ENCODE measurements around the gene SCRN1.

The SCRN1 gene

DNA sequence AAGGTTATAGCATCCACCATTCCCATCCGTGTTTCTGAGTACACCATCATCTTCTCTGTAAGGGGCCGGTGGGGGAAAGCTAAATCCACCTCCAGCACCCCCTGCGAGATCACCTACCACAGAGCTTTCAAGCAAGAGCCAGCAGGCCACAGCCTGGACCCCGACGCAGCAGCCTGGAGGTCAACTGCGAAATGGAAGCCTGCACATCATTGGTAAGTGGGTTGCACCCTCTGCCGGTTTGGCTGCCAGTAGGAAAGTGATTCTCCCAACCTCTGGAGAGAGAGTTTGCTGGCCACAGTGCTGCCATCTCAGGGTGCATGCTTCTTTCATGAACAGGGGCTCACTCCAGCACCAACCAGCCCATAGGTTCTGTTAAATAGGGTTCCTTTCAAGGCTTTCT lies 101.6 kb downstream of the SCRN1 start:
- Mint-ChIP-seq H3K36me3 (ENCODE audit: insufficient read depth) (no peaks in the 10 kb centered on the region), H3K4me3 (no peak overlapping the region), H3K9me3 (no peaks in the 10 kb centered on the region), H3K4me1 (peaks cover 3% of the 10 kb centered on the region), H3K27me3 (peaks cover 14% of the 10 kb centered on the region), H3K27ac (ENCODE audit: low read depth) (no peak overlapping the region)
- DNase-seq (ENCODE audit: low spot score in 2 of 2) (no peak), ATAC-seq (replicated peaks; ENCODE audit: extremely low read depth, poor library complexity, severe bottlenecking) (no peak)

DNA sequence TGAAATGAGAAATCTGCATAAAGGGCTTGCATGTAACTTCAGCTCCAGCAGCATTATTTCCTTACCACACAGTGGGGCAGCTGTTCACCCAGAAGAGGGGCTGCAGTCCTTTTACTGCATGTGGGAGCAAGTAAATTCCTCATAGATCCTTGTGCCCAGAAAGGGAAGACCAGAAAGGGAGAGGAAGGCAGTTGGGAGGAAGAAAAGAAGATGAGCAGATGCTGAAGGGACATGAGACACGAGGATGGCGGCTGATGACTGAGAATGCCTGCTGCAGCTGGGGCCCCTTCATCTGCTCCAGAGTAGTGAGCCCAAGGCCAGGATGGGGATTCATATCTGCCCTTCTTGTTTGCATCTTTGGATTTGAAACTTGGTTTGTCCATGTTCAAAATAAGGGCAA lies 102.8 kb downstream of the SCRN1 start:
- no peak for ATAC-seq (replicated peaks; ENCODE audit: extremely low read depth, poor library complexity, severe bottlenecking)
- Mint-ChIP-seq H3K4me3 (no peak overlapping the region), H3K27me3 (peaks cover 23% of the 10 kb centered on the region), H3K27ac (ENCODE audit: low read depth) (no peak overlapping the region), H3K36me3 (ENCODE audit: insufficient read depth) (no peaks in the 10 kb centered on the region), H3K9me3 (no peaks in the 10 kb centered on the region), H3K4me1 (peaks cover 7% of the 10 kb centered on the region)
- DNase-seq (ENCODE audit: low spot score in 2 of 2), result no peak

DNA sequence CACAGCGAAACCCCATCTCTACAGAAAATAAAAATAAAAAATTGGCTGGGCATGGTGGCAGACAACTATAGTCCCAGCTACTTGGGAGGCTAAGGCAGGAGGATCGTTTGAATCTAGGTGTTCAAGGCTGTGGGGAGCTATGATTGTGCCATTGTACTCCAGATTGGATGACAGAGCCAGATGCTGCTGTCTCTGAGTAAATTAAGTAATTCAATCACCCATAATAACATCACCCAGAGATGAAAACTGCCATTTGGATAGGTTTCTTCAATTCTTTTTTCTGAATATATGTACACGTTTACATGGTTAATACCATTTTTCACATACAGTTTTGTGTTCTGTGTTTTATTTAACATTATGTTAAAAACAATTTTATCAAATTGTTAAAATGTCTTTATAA lies 104.0 kb downstream of the SCRN1 start:
- Mint-ChIP-seq H3K27me3 (peaks cover 23% of the 10 kb centered on the region), H3K4me3 (no peak overlapping the region), H3K36me3 (ENCODE audit: insufficient read depth) (no peaks in the 10 kb centered on the region), H3K9me3 (no peaks in the 10 kb centered on the region), H3K4me1 (peaks cover 7% of the 10 kb centered on the region), H3K27ac (ENCODE audit: low read depth) (no peak overlapping the region)
- DNase-seq (ENCODE audit: low spot score in 2 of 2) (no peak), ATAC-seq (replicated peaks; ENCODE audit: extremely low read depth, poor library complexity, severe bottlenecking) (no peak)

DNA sequence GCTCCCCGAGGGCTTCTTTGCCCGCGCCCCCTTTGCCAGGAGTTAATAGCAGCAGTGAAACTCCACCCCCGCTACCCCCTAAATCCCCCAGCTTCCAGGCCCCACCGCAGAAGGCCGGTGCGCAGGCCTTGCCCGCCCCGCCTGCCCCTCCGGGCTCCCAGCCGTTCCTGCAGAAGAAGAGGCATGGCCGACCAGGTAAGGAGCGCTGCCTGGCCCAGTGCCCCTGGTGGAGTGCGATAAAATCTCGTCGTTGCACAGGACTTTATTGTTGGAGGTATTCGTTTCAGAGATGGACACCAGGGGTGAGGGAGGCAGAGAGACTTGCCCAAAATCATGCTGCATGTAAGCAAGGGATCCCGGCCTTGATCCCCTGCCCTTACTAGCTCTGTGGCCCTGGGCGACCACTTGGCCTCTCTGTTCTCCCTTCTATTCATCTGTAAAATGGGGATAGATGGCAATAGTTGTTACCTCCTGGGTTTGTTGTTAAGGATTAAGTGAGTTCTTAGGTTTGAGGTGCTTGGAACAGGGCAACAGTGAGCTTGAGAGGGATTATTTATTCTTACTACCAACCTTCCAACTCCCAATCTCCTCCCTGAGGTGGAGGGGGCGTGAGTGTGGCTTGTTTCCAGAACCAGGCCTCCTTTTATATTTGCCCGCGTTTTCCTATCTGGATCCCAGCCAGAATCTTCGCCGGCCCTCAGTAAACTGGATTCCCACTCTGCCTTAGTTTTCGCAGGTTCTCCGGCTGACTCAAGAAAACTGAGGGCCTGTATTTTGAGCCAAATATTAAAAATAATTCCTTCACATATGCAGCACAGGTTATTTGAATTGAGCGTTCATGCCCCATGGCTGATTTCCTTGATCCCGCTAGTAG lies 105.0 kb downstream of the SCRN1 start:
- Mint-ChIP-seq H3K4me3 (no peak overlapping the region), H3K27ac (ENCODE audit: low read depth) (no peak overlapping the region), H3K36me3 (ENCODE audit: insufficient read depth) (no peaks in the 10 kb centered on the region), H3K27me3 (peaks cover 15% of the 10 kb centered on the region), H3K4me1 (peaks cover 7% of the 10 kb centered on the region), H3K9me3 (no peaks in the 10 kb centered on the region)
- DNase-seq (ENCODE audit: low spot score in 2 of 2) (no peak), ATAC-seq (replicated peaks; ENCODE audit: extremely low read depth, poor library complexity, severe bottlenecking) (no peak)

DNA sequence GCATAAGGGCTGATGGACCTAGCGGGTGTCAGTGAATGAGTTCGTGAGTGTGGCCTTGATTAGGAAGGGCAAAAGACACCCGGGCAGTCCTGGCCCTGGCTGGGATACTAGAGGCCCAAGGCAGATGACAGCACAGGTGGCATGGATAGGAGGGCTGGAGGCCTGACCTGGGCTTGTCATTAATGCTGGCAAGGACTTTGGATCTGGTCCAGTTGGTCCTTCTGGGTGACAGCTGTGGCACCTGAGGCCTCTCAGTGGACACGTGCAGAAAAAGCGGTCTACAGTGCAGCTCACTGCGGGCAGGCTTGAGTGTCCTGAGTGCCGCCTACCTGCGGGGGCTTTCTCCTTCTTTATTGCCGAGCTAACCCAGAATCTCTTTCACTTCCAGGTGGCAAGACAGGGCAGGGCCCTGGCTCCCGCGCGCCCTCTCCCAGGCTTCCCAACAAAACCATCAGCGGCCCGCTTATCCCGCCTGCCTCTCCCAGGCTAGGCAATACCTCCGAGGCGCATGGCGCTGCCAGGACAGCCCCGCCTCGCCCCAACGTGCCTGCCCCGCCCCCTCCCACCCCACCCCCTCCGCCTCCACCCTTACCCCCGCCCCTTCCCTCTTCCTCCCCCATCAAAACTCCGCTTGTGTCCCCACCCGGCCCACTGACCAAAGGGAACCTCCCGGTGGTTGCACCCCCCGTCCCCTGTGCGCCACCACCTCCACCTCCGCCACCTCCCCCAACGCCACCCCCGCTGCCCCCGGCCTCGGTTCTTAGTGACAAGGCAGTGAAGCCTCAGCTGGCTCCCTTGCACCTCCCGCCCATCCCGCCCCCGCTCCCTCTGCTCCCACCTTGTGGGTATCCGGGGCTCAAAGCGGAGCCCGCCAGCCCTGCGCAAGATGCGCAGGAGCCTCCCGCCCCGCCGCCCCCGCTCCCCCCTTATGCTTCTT lies 105.9 kb downstream of the SCRN1 start:
- H3K9me3 Mint-ChIP-seq, result no peaks in the 10 kb centered on the region
- no peak for ATAC-seq (replicated peaks; ENCODE audit: extremely low read depth, poor library complexity, severe bottlenecking)

DNA sequence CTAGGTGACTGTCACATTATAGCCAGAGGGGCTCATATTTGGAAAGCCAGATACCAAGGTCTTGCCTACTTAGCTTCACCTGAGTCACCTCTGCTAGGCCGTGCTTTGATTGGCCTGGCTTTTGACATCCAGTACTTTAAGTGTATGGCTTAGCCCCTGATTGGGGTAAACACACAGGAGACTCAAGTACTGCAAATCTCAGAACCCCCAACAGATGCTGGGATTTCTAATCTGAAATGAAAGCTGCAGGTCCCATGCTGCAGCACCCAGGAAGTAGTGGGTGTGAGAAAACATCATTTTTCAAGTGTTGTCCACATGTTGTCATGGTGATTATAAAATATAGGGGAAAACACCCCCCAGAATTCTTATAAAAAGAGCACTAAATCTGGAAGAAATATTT lies 107.1 kb downstream of the SCRN1 start:
- peaks cover 23% of the 10 kb centered on the region for H3K27me3 Mint-ChIP-seq
- H3K27ac Mint-ChIP-seq (ENCODE audit: low read depth), result no peak overlapping the region
- no peaks in the 10 kb centered on the region for H3K9me3 Mint-ChIP-seq
- H3K4me1 Mint-ChIP-seq, result peaks cover 7% of the 10 kb centered on the region
- H3K36me3 Mint-ChIP-seq (ENCODE audit: insufficient read depth), result no peaks in the 10 kb centered on the region
- DNase-seq (ENCODE audit: low spot score in 2 of 2) (no peak), ATAC-seq (replicated peaks; ENCODE audit: extremely low read depth, poor library complexity, severe bottlenecking) (no peak)
- no peak overlapping the region for H3K4me3 Mint-ChIP-seq

More for the DNA sequence above, 105.9 kb downstream of the SCRN1 start:
- H3K27me3 Mint-ChIP-seq, result peaks cover 17% of the 10 kb centered on the region
- peaks cover 7% of the 10 kb centered on the region for H3K4me1 Mint-ChIP-seq
- no peaks in the 10 kb centered on the region for H3K36me3 Mint-ChIP-seq (ENCODE audit: insufficient read depth)
- no peak overlapping the region for H3K4me3 Mint-ChIP-seq
- no peak overlapping the region for H3K27ac Mint-ChIP-seq (ENCODE audit: low read depth)
- DNase-seq (ENCODE audit: low spot score in 2 of 2), result no peak

DNA sequence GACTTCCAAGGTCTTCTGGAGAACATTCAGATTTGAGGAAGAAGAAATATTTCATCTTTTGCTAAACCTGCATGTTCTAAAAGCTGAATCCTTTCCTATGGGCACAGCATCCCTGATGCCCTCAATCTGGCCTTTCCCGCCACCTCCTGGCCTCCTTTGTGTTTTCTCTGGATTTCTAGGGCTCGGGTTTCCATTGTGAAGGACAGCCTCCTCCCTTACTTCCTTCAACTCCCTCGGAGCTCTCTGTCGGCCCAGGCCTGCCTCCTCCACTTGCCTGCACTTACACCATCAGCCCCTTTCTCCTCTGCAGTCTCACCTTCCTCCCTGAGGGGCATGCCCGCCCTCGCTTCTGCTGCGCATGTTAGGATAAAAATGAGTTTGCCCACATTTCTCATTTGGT lies 107.9 kb downstream of the SCRN1 start:
- DNase-seq (ENCODE audit: low spot score in 2 of 2), result no peak
- Mint-ChIP-seq H3K27me3 (peaks cover 23% of the 10 kb centered on the region), H3K4me3 (no peak overlapping the region), H3K27ac (ENCODE audit: low read depth) (no peak overlapping the region), H3K4me1 (peaks cover 7% of the 10 kb centered on the region), H3K9me3 (no peaks in the 10 kb centered on the region), H3K36me3 (ENCODE audit: insufficient read depth) (no peaks in the 10 kb centered on the region)
- no peak for ATAC-seq (replicated peaks; ENCODE audit: extremely low read depth, poor library complexity, severe bottlenecking)

DNA sequence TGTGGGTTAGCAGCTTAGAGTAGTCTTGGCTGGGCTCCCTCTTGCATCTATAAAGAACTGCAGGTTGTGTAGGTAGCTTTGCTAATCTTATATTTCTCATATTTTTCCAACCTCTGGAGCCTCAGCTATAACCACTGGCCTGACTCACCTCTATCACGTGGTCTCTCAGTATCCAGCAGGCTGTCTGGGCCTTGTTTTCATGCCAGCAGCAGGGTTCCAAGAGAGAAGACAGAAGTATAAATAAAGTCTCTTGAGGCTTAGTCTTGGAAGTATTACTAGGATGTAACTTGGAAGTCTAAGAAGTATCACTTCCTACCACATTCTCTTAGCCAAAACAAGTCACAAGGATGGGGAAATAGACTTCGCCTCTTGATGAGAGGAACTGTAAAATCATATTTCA lies 110.0 kb downstream of the SCRN1 start:
- ATAC-seq (replicated peaks; ENCODE audit: extremely low read depth, poor library complexity, severe bottlenecking), result no peak
- H3K36me3 Mint-ChIP-seq (ENCODE audit: insufficient read depth), result no peaks in the 10 kb centered on the region
- peaks cover 7% of the 10 kb centered on the region for H3K4me1 Mint-ChIP-seq
- no peak overlapping the region for H3K27ac Mint-ChIP-seq (ENCODE audit: low read depth)
- H3K9me3 Mint-ChIP-seq, result no peaks in the 10 kb centered on the region
- no peak overlapping the region for H3K4me3 Mint-ChIP-seq
- DNase-seq (ENCODE audit: low spot score in 2 of 2), result no peak
- peaks cover 37% of the 10 kb centered on the region for H3K27me3 Mint-ChIP-seq

DNA sequence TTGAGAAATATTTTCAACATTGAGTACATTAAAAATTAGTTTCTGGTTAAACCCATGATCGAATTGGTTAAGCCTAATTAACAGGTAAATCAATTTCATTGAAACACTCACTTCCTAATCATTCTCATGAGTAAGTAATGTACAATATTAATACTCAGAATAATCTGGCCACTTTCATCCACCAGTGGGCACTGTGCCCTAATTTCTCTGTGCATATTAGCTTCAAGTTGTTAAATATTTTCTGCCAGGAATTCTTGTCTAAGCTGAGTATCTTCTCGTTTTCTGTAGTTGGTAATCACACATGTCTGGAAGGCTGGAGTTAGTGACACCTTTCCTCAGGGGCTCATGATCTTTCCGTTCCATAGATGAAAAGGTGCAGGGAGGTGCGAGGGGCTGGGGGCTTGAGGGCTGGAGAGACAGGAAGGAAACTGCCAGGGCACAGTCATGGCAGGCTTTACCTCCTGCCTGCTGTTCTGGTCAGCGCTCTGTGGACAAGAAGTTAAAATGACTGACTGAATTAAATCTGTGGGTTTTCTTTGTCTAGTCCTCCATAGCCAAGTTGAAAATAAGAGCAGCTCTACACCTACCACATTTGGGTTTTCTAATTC lies 111.4 kb downstream of the SCRN1 start:
- Mint-ChIP-seq H3K4me1 (peaks cover 5% of the 10 kb centered on the region), H3K27ac (ENCODE audit: low read depth) (no peak overlapping the region), H3K27me3 (peaks cover 36% of the 10 kb centered on the region), H3K9me3 (no peaks in the 10 kb centered on the region), H3K36me3 (ENCODE audit: insufficient read depth) (no peaks in the 10 kb centered on the region), H3K4me3 (no peak overlapping the region)
- DNase-seq (ENCODE audit: low spot score in 2 of 2), result no peak
- no peak for ATAC-seq (replicated peaks; ENCODE audit: extremely low read depth, poor library complexity, severe bottlenecking)

DNA sequence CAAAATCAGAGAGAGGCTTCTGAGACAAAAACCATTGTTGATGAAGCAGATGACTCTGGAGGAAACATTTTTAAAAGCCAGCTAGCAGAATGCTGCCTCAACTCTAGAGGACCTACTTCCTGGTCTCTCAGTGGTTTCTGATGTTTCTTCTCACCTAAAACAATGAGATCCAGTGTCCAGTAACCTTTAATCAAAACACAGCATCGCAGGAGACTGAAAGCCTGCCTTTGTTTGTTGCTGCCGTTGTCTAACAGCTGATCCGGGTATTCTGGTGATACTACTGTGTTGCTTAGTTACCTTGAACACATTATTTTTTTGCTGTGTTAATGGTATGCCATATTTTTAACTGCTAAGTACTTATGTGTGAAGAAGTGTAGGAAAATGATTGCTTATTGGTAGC lies 112.4 kb downstream of the SCRN1 start:
- H3K9me3 Mint-ChIP-seq, result no peaks in the 10 kb centered on the region
- H3K4me1 Mint-ChIP-seq, result no peaks in the 10 kb centered on the region
- peaks cover 26% of the 10 kb centered on the region for H3K27me3 Mint-ChIP-seq
- DNase-seq (ENCODE audit: low spot score in 2 of 2) (no peak), ATAC-seq (replicated peaks; ENCODE audit: extremely low read depth, poor library complexity, severe bottlenecking) (no peak)
- no peaks in the 10 kb centered on the region for H3K36me3 Mint-ChIP-seq (ENCODE audit: insufficient read depth)
- no peak overlapping the region for H3K4me3 Mint-ChIP-seq
- H3K27ac Mint-ChIP-seq (ENCODE audit: low read depth), result no peak overlapping the region

DNA sequence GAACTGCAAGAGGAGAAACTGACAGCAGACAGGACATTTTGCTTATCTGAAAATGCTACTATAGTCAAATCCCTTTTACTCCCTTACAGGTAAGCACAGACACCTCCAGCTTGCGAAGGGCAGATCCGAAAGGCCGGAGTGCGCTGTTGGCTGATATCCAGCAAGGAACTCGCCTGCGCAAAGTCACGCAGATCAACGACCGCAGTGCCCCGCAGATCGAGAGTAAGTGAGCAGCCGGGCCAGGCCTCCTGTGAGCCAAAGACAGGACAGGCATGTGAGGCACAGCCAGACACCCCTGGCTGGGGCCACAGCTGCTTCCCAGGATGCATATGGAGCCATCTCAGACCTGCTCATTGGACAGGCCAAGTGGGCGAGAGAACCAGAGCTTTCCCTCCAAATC lies 113.9 kb downstream of the SCRN1 start:
- ATAC-seq (replicated peaks; ENCODE audit: extremely low read depth, poor library complexity, severe bottlenecking) (no peak), DNase-seq (ENCODE audit: low spot score in 2 of 2) (no peak)
- Mint-ChIP-seq H3K36me3 (ENCODE audit: insufficient read depth) (no peaks in the 10 kb centered on the region), H3K4me3 (no peak overlapping the region), H3K27ac (ENCODE audit: low read depth) (no peak overlapping the region), H3K9me3 (no peaks in the 10 kb centered on the region), H3K27me3 (peaks cover 25% of the 10 kb centered on the region), H3K4me1 (no peaks in the 10 kb centered on the region)

DNA sequence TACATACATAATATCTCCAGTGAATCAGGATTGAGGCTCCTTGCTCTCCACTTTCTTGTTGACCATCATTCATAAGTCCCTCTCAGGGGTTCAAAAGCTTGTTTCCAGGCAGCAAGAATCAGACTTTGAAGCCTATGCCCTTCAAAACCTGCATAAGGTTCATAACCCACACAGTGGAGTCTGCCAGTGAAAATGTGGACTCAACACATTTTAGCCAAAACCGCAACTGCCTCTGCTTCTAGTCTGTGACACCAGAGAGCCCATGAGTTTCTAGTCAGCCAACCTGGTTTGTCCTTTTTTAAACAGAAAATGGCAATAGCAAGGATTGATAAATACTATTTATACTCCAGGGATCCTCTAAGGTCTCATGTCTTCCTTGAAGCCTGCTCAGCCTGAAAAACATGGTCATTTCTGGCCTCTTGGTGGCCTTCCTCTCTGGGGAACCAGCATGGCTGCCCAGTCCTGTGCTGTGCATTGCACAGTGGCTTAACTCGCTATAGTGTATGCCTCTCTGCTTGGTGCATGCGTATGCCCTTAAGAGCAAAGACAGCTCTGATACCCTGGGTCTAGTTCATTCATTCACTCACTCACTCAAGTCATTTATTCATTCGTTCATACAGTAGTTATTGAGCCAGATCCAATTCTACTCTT lies 115.8 kb downstream of the SCRN1 start:
- H3K4me3 Mint-ChIP-seq, result no peak overlapping the region
- no peaks in the 10 kb centered on the region for H3K36me3 Mint-ChIP-seq (ENCODE audit: insufficient read depth)
- peaks cover 30% of the 10 kb centered on the region for H3K27me3 Mint-ChIP-seq
- no peak overlapping the region for H3K27ac Mint-ChIP-seq (ENCODE audit: low read depth)
- no peak for ATAC-seq (replicated peaks; ENCODE audit: extremely low read depth, poor library complexity, severe bottlenecking)
- no peaks in the 10 kb centered on the region for H3K9me3 Mint-ChIP-seq
- DNase-seq (ENCODE audit: low spot score in 2 of 2), result no peak
- no peaks in the 10 kb centered on the region for H3K4me1 Mint-ChIP-seq

Data from central memory CD8-positive, alpha-beta T cell (primary cell).